ENCODE results near the gene PEX16. TPM values are rescaled to one million over a fixed set of nuclear protein-coding genes. Genes with fewer than 3 reads are reported as not detected.

PEX16 gene
- total RNA-seq, 3 donors from 2014 or later (not counting 1 experiment from before 2014, with no cell fraction given), result 61.3 to 75.8 (median 67.6) TPM

DNA sequence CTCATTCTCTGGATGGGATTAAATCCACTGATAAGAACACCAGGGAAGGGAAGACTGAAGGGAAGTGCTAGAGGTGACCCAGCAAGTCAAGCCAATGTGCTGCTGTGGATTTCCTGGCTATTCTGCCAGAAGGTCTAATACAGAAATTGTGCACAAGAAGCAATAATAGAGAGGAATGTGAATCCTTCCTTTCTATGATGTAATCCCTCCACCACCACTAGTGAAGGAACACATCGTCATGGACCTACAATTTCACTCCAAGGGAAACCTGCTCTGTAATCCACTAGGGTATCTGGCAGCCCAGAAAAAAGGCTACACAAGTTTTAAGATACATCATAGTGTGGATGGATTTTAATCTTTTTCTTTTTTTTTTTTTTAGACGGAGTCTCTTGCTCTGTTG lies 22.2 kb upstream of the PEX16 start:
- peaks cover 11% of the 10 kb centered on the region for H3K36me3 Mint-ChIP-seq
- H3K27ac ChIP-seq (ENCODE audit: low read length), result no peak overlapping the region
- H3K4me1 Mint-ChIP-seq, result no peaks in the 10 kb centered on the region
- H3K36me3 ChIP-seq (ENCODE audit: control insufficient read depth, insufficient read depth, low read length), result peaks cover 58% of the 10 kb centered on the region
- H3K27me3 ChIP-seq (ENCODE audit: control insufficient read depth, insufficient read depth, low read length), result no peaks in the 10 kb centered on the region
- WGBS (ENCODE audit: insufficient coverage), result no CpG with 5 or more reads among the region's 2 CpGs
- no peak for TF ChIP-seq CTCF (IDR thresholded peaks at IDR 0.05)
- DNase-seq, result no peak
- ATAC-seq, result no peak
- no peaks in the 10 kb centered on the region for H3K9me3 ChIP-seq (ENCODE audit: control insufficient read depth, insufficient read depth, low read length)
- intact Hi-C loops (cut with micrococcal nuclease), result no loop called here
- no peaks in the 10 kb centered on the region for H3K9me3 Mint-ChIP-seq
- no peak overlapping the region for H3K4me3 Mint-ChIP-seq
- no peaks in the 10 kb centered on the region for H3K27me3 Mint-ChIP-seq (ENCODE audit: low read depth in 2 of 2)
- no peak overlapping the region for H3K4me3 ChIP-seq (ENCODE audit: low read length)
- H3K4me1 ChIP-seq (ENCODE audit: control insufficient read depth, insufficient read depth, low read length), result peaks cover 9% of the 10 kb centered on the region
- peak overlapping the region in 1 of 2 donors; percentile 9 for H3K27ac Mint-ChIP-seq

DNA sequence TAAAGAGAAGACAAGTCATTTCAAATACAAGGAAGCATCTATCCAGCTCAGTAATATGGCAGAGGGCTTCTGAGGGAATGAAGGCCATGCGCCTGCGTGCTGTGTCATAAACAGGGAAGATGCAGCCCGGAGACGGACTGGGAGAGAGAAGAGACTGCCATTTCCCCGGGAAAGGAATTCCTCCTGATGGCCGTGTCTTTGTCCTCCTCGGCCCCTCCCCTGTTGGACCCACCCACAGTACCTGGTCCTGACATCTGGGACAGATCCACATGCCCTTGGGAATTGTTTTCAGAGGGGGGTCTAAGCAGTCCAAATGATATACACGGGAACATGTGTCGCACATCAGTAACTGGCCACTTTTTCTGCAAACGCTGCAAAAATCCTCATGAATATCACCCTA lies 20.2 kb upstream of the PEX16 start:
- Mint-ChIP-seq H3K4me3 (no peak overlapping the region), H3K4me1 (no peaks in the 10 kb centered on the region), H3K27ac (no peak overlapping the region), H3K9me3 (no peaks in the 10 kb centered on the region), H3K27me3 (ENCODE audit: low read depth in 2 of 2) (no peaks in the 10 kb centered on the region), H3K36me3 (peaks cover 8% of the 10 kb centered on the region)
- Histone ChIP-seq H3K4me1 (ENCODE audit: control insufficient read depth, insufficient read depth, low read length) (peaks cover 23% of the 10 kb centered on the region), H3K27me3 (ENCODE audit: control insufficient read depth, insufficient read depth, low read length) (no peaks in the 10 kb centered on the region), H3K4me3 (ENCODE audit: low read length) (no peak overlapping the region), H3K9me3 (ENCODE audit: control insufficient read depth, insufficient read depth, low read length) (no peaks in the 10 kb centered on the region), H3K36me3 (ENCODE audit: control insufficient read depth, insufficient read depth, low read length) (peaks cover 64% of the 10 kb centered on the region), H3K27ac (ENCODE audit: low read length) (no peak overlapping the region)
- no peak for ATAC-seq
- no peak for DNase-seq
- TF ChIP-seq CTCF (IDR thresholded peaks at IDR 0.05), result no peak
- intact Hi-C loops (cut with micrococcal nuclease), result no loop called here
- 98% methylated on average over 8 of the region's 10 CpGs for WGBS (ENCODE audit: insufficient coverage)

- ATAC-seq, result no peak
- H3K36me3 Mint-ChIP-seq, result peaks cover 8% of the 10 kb centered on the region
- no peak for DNase-seq
- peaks cover under 1% of the 10 kb centered on the region in 2 donors for H3K4me1 Mint-ChIP-seq
- Histone ChIP-seq H3K36me3 (ENCODE audit: control insufficient read depth, insufficient read depth, low read length) (peaks cover 60% of the 10 kb centered on the region), H3K27ac (ENCODE audit: low read length) (no peak overlapping the region), H3K4me3 (ENCODE audit: low read length) (no peak overlapping the region), H3K9me3 (ENCODE audit: control insufficient read depth, insufficient read depth, low read length) (no peaks in the 10 kb centered on the region), H3K4me1 (ENCODE audit: control insufficient read depth, insufficient read depth, low read length) (peaks cover 27% of the 10 kb centered on the region), H3K27me3 (ENCODE audit: control insufficient read depth, insufficient read depth, low read length) (no peaks in the 10 kb centered on the region)
- H3K4me3 Mint-ChIP-seq, result no peak overlapping the region
- no peaks in the 10 kb centered on the region for H3K9me3 Mint-ChIP-seq
- intact Hi-C loops (cut with micrococcal nuclease), result no loop called here
- WGBS (ENCODE audit: insufficient coverage), result 93% methylated on average over 4 of the region's 4 CpGs
- H3K27ac Mint-ChIP-seq, result no peak overlapping the region
- no peaks in the 10 kb centered on the region for H3K27me3 Mint-ChIP-seq (ENCODE audit: low read depth in 2 of 2)
- no peak for TF ChIP-seq CTCF (IDR thresholded peaks at IDR 0.05)
These were observed 18.9 kb upstream of the PEX16 start for GRCh38 chr11:45936511-45937054.
